Prostate gland (tissue), 2 donors: ENCODE measurements around the gene ST8SIA6. TPM values are rescaled to one million over a fixed set of nuclear protein-coding genes. Genes with fewer than 3 reads are reported as not detected.

Experiments used
- DNase-seq: peaks from one replicate; pipeline ENCODE4 v3.0.0-alpha.2; 2019; ENCODE audit warnings: low spot score
- H3K27ac ChIP-seq, 2 donors: fragments of 200-600 bp; sonication (generic); 2 replicates each; pipeline ENCODE4 v1.5.1; 2017 to 2019
- H3K27me3 ChIP-seq: fragments of 200-600 bp; sonication (generic); replicated peaks from 2 replicates; pipeline ENCODE4 v1.5.1; 2019; ENCODE audit not compliant: insufficient read depth
- H3K36me3 ChIP-seq, 2 donors: fragments of 200-600 bp; sonication (generic); 1 replicate in 1 of 2; 2 replicates in 1 of 2; pipeline versions ENCODE4 v1.5.1 to v1.8.1; 2017 to 2019
- H3K4me1 ChIP-seq: fragments of 200-600 bp; sonication (generic); replicated peaks from 2 replicates; pipeline ENCODE4 v1.5.1; 2019
- H3K4me3 ChIP-seq, 2 donors: fragments of 200-600 bp; sonication (generic); 2 replicates each; pipeline ENCODE4 v1.5.1; 2017 to 2019
- H3K9me3 ChIP-seq: fragments of 200-600 bp; sonication (generic); 2 replicates; pipeline ENCODE4 v1.5.1; 2017
- POLR2A ChIP-seq: fragments of 450-650 bp; IDR thresholded peaks from one replicate; pipeline ENCODE4 v1.6.1; 2016; ENCODE audit warnings: antibody characterized with exemption, mild to moderate bottlenecking
- POLR2AphosphoS5 ChIP-seq: sonication (generic); formaldehyde crosslinking; IDR thresholded peaks from one replicate; pipeline ENCODE4 v1.6.1; 2017; ENCODE audit warnings: antibody characterized with exemption
- WGBS: methylation state at CpG from one replicate; pipeline ENCODE4 v1.1.5; 2018; 5-methylcytosine and 5-hydroxymethylcytosine counted together
- intact Hi-C: fragments of 100-400 bp; cut with DNase I; formaldehyde crosslinking; loops from one replicate; pipeline ENCODE4 v1.14.2; 2022
- total RNA-seq, 2 donors: library from RNA; depleted of rRNA; stranded (reverse); fragments of >200 nt; gene quantifications; one replicate each; pipeline ENCODE4 v1.1.0, GENCODE V29; 2016
- TF ChIP-seq, protein P1 (sequence below), 4 experiments: fragments of 200-600 bp in 2 of 4; fragments of 450-650 bp in 2 of 4; sonication (generic) in 2 of 4; IDR thresholded peaks; 1 replicate in 3 of 4; 2 replicates in 1 of 4; pipeline ENCODE4 v1.5.1; 2016 to 2019; ENCODE audit warnings: antibody characterized with exemption in 4 of 4, mild to moderate bottlenecking in 2 of 4, moderate library complexity in 2 of 4

The ST8SIA6 gene
- total RNA-seq, 2 donors from 2014 or later, result 1.1 to 5.6 TPM

DNA sequence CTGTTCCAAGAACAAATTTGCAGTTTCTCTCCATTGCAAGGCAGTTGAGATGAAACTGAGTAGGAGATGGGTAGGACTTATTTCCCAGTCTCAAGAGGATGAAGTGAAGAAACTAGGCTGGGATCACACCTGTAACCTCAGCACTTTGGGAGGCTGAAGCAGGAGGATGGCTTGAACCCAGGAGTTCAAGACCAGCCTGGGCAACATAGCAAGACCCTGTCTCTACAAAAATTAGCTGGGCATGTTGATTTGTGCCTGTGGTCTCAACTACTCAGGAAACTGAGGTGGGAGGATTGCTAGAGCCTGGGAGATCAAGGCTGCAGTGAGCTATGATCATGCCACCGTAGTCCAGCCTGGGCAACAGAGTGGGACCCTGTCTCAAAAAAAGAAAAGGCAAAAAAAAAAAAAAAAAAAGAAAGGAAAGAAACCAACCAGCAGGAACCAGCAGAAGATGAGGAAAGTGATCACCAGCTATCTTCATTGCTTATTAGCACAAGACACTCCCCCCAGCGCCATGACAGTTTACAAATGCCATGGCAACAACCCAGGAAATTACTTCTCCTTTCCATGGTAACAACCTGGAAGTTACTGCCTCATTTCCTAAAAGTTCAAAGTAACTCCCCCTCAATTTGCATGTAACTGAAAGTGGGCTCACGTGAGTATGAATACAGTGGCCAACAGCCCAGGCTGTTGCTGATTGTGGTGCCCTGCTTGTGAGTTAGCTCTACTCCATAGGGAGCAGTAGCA lies 18.3 kb upstream of the ST8SIA6 start:
- Histone ChIP-seq H3K9me3 (no peaks in the 10 kb centered on the region), H3K4me1 (no peaks in the 10 kb centered on the region), H3K27me3 (no peaks in the 10 kb centered on the region), H3K36me3 (no peaks in the 10 kb centered on the region), H3K4me3 (no peak overlapping the region), H3K27ac (no peak overlapping the region)
- DNase-seq, result no peak
- WGBS, result 92% methylated on average over 3 of the region's 3 CpGs
- TF ChIP-seq, protein P1, sequence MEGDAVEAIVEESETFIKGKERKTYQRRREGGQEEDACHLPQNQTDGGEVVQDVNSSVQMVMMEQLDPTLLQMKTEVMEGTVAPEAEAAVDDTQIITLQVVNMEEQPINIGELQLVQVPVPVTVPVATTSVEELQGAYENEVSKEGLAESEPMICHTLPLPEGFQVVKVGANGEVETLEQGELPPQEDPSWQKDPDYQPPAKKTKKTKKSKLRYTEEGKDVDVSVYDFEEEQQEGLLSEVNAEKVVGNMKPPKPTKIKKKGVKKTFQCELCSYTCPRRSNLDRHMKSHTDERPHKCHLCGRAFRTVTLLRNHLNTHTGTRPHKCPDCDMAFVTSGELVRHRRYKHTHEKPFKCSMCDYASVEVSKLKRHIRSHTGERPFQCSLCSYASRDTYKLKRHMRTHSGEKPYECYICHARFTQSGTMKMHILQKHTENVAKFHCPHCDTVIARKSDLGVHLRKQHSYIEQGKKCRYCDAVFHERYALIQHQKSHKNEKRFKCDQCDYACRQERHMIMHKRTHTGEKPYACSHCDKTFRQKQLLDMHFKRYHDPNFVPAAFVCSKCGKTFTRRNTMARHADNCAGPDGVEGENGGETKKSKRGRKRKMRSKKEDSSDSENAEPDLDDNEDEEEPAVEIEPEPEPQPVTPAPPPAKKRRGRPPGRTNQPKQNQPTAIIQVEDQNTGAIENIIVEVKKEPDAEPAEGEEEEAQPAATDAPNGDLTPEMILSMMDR (IDR thresholded peaks at IDR 0.05), result no peak
- TF ChIP-seq POLR2AphosphoS5, result no peak
- TF ChIP-seq POLR2A, result no peak
- intact Hi-C loops, result no loop called here

DNA sequence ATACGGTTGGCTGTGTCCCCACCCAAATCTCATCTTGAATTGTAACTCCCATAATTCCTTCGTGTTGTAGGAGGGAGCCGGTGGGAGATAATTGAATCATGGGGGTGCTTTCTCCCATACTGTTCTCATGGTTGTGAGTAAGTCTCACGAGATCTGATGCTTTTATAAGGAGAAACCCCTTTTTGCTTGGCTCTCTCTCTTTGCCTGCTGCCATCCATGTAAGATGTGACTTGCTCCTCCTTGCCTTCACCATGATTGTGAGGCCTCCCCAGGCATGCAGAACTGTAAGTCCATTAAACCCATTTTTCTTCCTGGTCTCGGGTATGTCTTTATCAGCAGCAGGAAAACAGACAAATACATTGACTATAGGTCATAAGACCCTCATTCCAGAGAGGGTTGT lies 15.9 kb upstream of the ST8SIA6 start:
- no peaks in the 10 kb centered on the region for H3K9me3 ChIP-seq
- TF ChIP-seq POLR2A (no peak), POLR2AphosphoS5 (no peak)
- TF ChIP-seq, protein P1 (IDR thresholded peaks at IDR 0.05), result no peak

DNA sequence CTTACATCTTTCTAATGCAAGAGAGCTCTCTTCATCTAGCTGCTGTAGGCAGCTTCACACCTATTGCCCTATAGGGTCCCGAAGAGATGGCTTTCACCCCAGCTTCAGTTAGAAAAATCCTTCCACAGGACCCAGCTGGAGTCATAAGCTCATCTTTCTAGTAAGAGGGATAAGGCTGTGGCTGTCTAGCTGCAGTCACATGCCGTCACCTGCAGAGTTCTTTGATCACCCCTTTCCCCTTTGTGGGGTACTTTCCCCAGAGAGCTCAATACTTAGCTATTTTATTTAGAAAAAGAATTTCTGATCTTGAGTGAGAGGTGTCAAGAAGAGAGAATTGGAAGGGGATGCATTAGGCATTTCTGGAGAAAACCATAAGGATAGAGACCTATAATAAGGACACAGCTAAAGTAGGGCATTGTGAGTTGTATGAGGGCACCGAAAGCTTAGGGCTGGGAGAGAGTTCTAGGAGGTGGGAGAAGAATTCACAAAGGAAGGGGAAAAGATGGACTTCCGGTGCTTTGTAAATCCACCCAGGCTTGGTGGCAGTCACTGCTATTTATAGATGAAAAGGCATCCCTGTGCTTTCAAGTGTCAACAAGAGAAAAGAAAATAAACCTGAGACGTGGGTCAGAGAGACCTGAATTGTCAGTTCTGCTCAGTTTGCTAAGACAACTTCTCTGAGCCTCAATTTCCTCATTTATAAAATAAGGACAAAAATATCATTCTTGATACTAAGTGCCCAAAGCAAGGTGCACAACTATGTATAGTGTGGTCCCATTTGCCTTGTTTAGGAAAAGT lies 11.1 kb upstream of the ST8SIA6 start:
- TF ChIP-seq POLR2AphosphoS5, result peak; percentile 65
- TF ChIP-seq, protein P1 (IDR thresholded peaks at IDR 0.05), result no peak
- intact Hi-C loops, result no loop called here
- Histone ChIP-seq H3K27me3 (no peaks in the 10 kb centered on the region), H3K9me3 (no peaks in the 10 kb centered on the region), H3K36me3 (no peaks in the 10 kb centered on the region), H3K4me3 (no peak overlapping the region), H3K4me1 (no peaks in the 10 kb centered on the region), H3K27ac (peak overlapping the region in 1 of 2 donors; percentile 56)
- DNase-seq, result no peak
- 67% methylated on average over 5 of the region's 5 CpGs for WGBS

More for the DNA sequence above, 15.9 kb upstream of the ST8SIA6 start:
- no peak for DNase-seq
- Histone ChIP-seq H3K27me3 (no peaks in the 10 kb centered on the region), H3K4me3 (no peak overlapping the region), H3K27ac (no peak overlapping the region), H3K4me1 (no peaks in the 10 kb centered on the region), H3K36me3 (no peaks in the 10 kb centered on the region)
- intact Hi-C loops, result no loop called here
- WGBS, result 94% methylated on average over 5 of the region's 5 CpGs

DNA sequence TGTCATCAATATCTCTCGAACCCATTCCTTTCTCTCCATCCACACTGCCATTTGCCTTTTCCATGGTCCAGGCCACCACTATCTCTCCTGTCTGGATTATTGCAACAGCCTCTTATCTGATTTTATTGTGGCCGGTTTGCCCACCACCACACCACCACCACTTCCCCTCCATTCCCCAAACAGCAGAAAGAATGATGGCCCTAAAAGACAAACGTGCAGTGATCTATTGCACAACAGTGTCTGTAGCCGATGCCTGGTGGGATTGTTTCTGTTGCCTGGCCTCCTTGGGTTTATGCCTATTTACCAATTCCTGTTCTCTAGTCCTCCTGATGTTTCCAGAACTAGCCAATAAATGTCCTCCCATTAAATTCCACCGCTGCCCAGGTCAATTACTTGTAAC lies 10.2 kb upstream of the ST8SIA6 start:
- intact Hi-C loops, result no loop called here
- no peak for DNase-seq
- 88% methylated on average over 5 of the region's 5 CpGs for WGBS
- no peak for TF ChIP-seq POLR2AphosphoS5
- TF ChIP-seq POLR2A, result no peak
- TF ChIP-seq, protein P1 (IDR thresholded peaks at IDR 0.05), result no peak
- Histone ChIP-seq H3K27me3 (no peaks in the 10 kb centered on the region), H3K9me3 (no peaks in the 10 kb centered on the region), H3K4me3 (no peak overlapping the region), H3K27ac (no peak overlapping the region), H3K4me1 (no peaks in the 10 kb centered on the region), H3K36me3 (no peaks in the 10 kb centered on the region)
